Measurements from ENCODE around the gene NEB. TPM values are rescaled to one million over a fixed set of nuclear protein-coding genes. Genes with fewer than 3 reads are reported as not detected.

NEB gene
- total and polyA plus RNA-seq, 9 donors: 0.18 to 1.8 (median 0.26) TPM

DNA sequence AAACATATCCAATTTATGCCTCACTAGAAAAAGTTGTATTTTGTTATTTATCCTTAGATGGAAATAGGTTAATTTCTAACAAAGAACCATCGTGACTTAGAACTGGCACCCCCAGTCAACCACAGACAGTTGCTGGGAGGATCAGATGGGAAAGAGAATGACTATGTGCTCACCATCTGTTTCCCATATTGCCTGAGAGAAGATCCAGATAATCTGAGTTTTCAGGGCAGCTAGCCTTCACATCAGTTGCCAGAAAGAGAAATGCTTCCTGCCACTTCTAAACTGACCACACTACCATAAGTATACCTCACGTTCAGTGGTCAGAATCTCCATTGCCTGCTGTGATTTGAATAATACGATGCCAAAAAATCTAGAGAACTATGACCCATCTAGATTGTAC lies 28.4 kb upstream of the NEB start:
- H3K36me3 ChIP-seq: no peaks in the 10 kb centered on the region
- no peak overlapping the region for H3K4me3 ChIP-seq
- H3K9me3 ChIP-seq: no peaks in the 10 kb centered on the region
- DNase-seq: no peak
- H3K27ac ChIP-seq: no peak overlapping the region
- no peaks in the 10 kb centered on the region for H3K27me3 ChIP-seq
- intact Hi-C loops (cut with DNase I): loop anchor here in 1 of 4 donors (5.0 kb wide), 1 partner anchor 280 kb away; no protein-coding TSS in a partner anchor
- TF ChIP-seq CTCF (IDR thresholded peaks at IDR 0.05): no peak
- no peak for TF ChIP-seq EP300 (IDR thresholded peaks at IDR 0.05)
- no peak for TF ChIP-seq POLR2A (IDR thresholded peaks at IDR 0.05)
- H3K4me1 ChIP-seq (ENCODE audit: insufficient read depth): no peaks in the 10 kb centered on the region
- 42 to 57% (median 45%) methylated on average over 3 of the region's 3 CpGs for WGBS, 3 donors

DNA sequence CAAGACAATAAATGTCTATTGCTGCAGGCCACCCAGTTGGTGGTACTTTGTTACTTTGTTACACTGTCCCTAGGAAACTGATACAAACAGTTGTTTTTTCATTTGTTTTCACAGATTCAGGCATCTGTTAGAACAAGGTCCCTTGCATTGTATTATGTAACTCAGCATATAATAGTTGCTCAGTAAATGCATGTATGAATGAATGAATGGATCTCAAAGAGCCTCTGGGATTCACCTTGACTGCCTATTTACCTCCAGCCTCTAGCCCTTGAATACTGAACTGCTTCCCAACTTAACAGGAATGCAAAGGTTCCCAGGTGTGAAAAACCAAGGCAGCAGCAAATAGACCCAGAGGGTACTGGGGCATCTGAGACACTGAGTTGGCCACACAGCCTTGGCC lies 27.4 kb upstream of the NEB start:
- Histone ChIP-seq H3K36me3 (no peaks in the 10 kb centered on the region), H3K9me3 (no peaks in the 10 kb centered on the region), H3K27ac (no peak overlapping the region), H3K27me3 (no peaks in the 10 kb centered on the region), H3K4me3 (no peak overlapping the region), H3K4me1 (ENCODE audit: insufficient read depth) (no peaks in the 10 kb centered on the region)
- DNase-seq: no peak
- TF ChIP-seq POLR2A (IDR thresholded peaks at IDR 0.05): no peak
- TF ChIP-seq EP300 (IDR thresholded peaks at IDR 0.05): no peak
- no peak for TF ChIP-seq CTCF (IDR thresholded peaks at IDR 0.05)
- intact Hi-C loops (cut with DNase I): loop anchor here in 1 of 4 donors (5.0 kb wide), 1 partner anchor 279 kb away; no protein-coding TSS in a partner anchor

GRCh38 chr2:151761193-151761592 lies 26.9 kb upstream of the NEB start:
- Histone ChIP-seq H3K27ac (no peak overlapping the region), H3K4me3 (no peak overlapping the region), H3K36me3 (no peaks in the 10 kb centered on the region), H3K27me3 (no peaks in the 10 kb centered on the region), H3K4me1 (ENCODE audit: insufficient read depth) (no peaks in the 10 kb centered on the region), H3K9me3 (no peaks in the 10 kb centered on the region)
- WGBS, 3 donors: 73 to 82% (median 80%) methylated on average over 3 of the region's 3 CpGs
- intact Hi-C loops (cut with DNase I): loop anchor here in 1 of 4 donors (5.0 kb wide), 1 partner anchor 279 kb away; no protein-coding TSS in a partner anchor
- no peak for DNase-seq
- TF ChIP-seq EP300 (IDR thresholded peaks at IDR 0.05) (no peak), POLR2A (IDR thresholded peaks at IDR 0.05) (no peak), CTCF (IDR thresholded peaks at IDR 0.05) (no peak)

DNA sequence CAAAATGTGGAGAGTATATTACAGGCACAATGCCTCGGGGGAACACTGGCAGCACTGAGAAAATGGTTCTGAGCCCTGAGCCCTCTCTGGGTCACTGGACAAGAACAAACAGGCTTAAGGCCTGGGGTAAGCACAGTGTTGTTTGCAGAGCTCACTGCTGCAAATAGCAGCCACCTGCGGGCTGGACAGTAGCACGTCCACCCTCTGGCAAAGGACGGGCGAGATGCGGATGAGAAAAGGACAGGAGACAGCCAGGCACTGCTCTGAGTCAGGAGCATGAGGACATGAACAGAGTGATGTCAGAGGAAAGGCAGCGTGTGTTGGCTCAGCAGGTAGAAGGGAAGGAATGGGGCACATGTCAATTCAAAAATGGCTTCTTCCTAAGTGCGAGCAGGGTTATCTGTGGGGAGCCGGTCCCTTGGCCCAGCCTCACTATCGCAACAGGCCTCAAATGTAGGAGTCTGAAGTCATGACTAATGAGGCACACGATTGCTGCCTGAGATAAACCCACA lies 25.9 kb upstream of the NEB start:
- no peaks in the 10 kb centered on the region for H3K4me1 ChIP-seq (ENCODE audit: insufficient read depth)
- WGBS, 3 donors: 61 to 68% (median 64%) methylated on average over 11 of the region's 11 CpGs
- H3K27ac ChIP-seq: no peak overlapping the region
- H3K27me3 ChIP-seq: no peaks in the 10 kb centered on the region
- no peaks in the 10 kb centered on the region for H3K9me3 ChIP-seq
- no peaks in the 10 kb centered on the region for H3K36me3 ChIP-seq
- no peak overlapping the region for H3K4me3 ChIP-seq
- no peak for DNase-seq
- intact Hi-C loops (cut with DNase I): loop anchor here in 1 of 4 donors (5.0 kb wide), 1 partner anchor 278 kb away; no protein-coding TSS in a partner anchor
- TF ChIP-seq EP300 (IDR thresholded peaks at IDR 0.05) (no peak), CTCF (IDR thresholded peaks at IDR 0.05) (no peak), POLR2A (IDR thresholded peaks at IDR 0.05) (no peak)
